HUES48 (cell line): ENCODE results near the gene LHPP.

Source experiments
- H3K27ac ChIP-seq: one replicate; pipeline ENCODE4 v1.7.0; 2013; ENCODE audit warnings: low read depth, low read length, inconsistent platforms
- H3K27me3 ChIP-seq: 2 replicates; pipeline ENCODE4 v1.6.1; 2013; ENCODE audit warnings: mild to moderate bottlenecking, low read length; ENCODE audit not compliant: control insufficient read depth, insufficient read depth
- H3K36me3 ChIP-seq: 2 replicates; pipeline ENCODE4 v1.6.1; 2013; ENCODE audit warnings: low read length; ENCODE audit not compliant: control insufficient read depth, insufficient read depth
- H3K4me1 ChIP-seq: 2 replicates; pipeline ENCODE4 v1.6.1; 2013; ENCODE audit warnings: mild to moderate bottlenecking, low read length; ENCODE audit not compliant: control insufficient read depth, insufficient read depth
- H3K4me3 ChIP-seq: 2 replicates; pipeline ENCODE4 v1.5.1; 2013; ENCODE audit warnings: mild to moderate bottlenecking, low read depth, low read length
- H3K9ac ChIP-seq: 2 replicates; pipeline ENCODE4 v1.6.1; 2013; ENCODE audit warnings: mild to moderate bottlenecking, low read depth, low read length, moderate library complexity
- H3K9me3 ChIP-seq: 2 replicates; pipeline ENCODE4 v1.6.1; 2013; ENCODE audit warnings: low read length; ENCODE audit not compliant: control insufficient read depth, insufficient read depth

LHPP gene

GRCh38 chr10:124652200-124652599 is 190.6 kb downstream of the LHPP start:
- Histone ChIP-seq H3K36me3 (no peaks in the 10 kb centered on the region), H3K4me1 (peaks cover 16% of the 10 kb centered on the region), H3K27ac (no peak overlapping the region), H3K27me3 (no peaks in the 10 kb centered on the region), H3K9ac (no peak overlapping the region), H3K9me3 (no peaks in the 10 kb centered on the region), H3K4me3 (no peak overlapping the region)

DNA sequence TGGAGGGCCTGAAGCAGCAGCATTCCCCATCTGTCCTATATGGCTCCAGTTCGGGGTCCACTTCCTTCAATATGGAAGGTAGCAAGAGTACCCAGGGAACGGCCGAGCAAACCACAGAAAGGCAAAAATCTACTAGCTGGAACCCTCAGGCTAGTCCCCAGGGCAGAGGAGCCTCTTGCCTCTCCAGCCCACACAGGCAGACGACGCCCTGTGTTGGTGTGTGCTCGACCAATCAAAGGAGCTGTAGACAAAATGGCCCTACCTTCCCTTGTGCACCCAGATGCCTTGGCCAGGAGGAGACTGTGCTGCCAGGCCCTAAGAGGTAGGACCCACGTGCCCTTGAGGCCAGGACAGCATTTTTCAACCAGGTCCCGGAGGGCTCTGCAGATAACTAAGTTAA is 191.1 kb downstream of the LHPP start:
- Histone ChIP-seq H3K27ac (no peak overlapping the region), H3K4me1 (peaks cover 16% of the 10 kb centered on the region), H3K4me3 (no peak overlapping the region), H3K9ac (no peak overlapping the region), H3K9me3 (no peaks in the 10 kb centered on the region), H3K27me3 (no peaks in the 10 kb centered on the region), H3K36me3 (no peaks in the 10 kb centered on the region)

GRCh38 chr10:124653311-124653710 is 191.7 kb downstream of the LHPP start:
- H3K36me3 ChIP-seq = no peaks in the 10 kb centered on the region
- no peaks in the 10 kb centered on the region for H3K27me3 ChIP-seq
- no peak overlapping the region for H3K27ac ChIP-seq
- H3K9me3 ChIP-seq = no peaks in the 10 kb centered on the region
- peaks cover 16% of the 10 kb centered on the region for H3K4me1 ChIP-seq
- H3K9ac ChIP-seq = no peak overlapping the region
- H3K4me3 ChIP-seq = no peak overlapping the region

DNA sequence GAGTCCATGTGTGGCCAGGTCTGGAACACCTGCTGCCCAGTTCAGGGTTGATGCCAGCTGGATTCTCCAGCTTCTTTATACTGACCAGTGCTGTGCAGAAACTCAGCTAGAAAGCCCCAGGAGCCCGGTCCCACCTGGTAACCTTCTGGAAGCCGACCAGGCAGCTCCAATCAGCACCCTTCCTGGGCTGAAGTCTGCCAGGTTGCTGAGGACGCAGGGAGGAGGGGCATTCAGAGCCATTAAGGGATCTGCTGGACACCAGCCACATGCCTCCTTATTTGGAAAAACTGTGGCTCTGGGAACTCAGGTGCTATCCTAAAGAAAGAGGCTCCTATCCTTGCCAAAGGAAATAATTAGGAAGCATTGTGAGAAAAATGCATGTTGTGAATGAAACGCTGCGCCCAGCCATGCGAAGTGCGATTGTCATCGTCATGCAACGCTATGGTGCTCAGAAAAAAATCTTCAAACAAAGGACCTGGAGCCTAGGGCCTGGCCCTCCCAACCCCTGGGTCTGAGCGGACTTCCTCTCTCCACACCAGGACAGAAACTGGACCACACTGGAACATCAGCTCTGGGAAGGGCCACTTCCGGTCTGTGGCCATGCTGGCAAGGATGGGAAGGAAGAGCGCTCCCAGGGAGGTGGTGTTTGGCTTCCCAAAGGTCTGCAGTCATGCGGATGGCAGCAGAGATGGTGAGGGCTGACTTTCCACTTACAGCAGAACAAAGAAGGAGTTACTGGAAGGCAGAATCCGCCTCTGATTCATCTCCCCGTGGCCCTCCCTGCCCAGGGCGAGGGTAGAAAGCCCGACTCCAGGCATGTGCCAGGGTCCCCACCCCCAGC is 192.4 kb downstream of the LHPP start:
- H3K36me3 ChIP-seq = no peaks in the 10 kb centered on the region
- no peaks in the 10 kb centered on the region for H3K9me3 ChIP-seq
- H3K9ac ChIP-seq = no peak overlapping the region
- H3K27me3 ChIP-seq = no peaks in the 10 kb centered on the region
- H3K4me1 ChIP-seq = peaks cover 16% of the 10 kb centered on the region
- no peak overlapping the region for H3K27ac ChIP-seq
- no peak overlapping the region for H3K4me3 ChIP-seq

DNA sequence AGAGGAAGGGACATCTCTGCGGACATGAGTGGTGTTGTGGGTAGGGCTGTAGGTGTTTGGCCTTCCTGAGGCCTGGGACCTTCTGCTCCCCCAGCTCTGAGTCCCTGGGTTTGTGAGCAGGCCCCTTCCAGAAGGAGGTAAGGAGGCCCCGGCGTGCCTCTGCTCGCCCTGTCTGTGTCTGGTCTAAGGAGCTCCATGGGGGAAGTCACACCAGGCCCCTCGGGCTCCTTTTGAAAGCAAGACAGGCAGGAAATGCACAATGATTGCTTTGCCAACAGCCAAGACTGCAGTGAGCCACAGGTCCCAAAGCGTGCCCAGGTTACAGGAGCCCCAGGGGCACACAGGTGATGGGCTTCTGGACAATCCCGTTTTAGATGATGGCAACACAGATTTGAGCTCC is 193.1 kb downstream of the LHPP start:
- Histone ChIP-seq H3K36me3 (no peaks in the 10 kb centered on the region), H3K4me1 (peaks cover 16% of the 10 kb centered on the region), H3K9ac (no peak overlapping the region), H3K9me3 (no peaks in the 10 kb centered on the region), H3K27ac (no peak overlapping the region), H3K4me3 (no peak overlapping the region), H3K27me3 (no peaks in the 10 kb centered on the region)

- Histone ChIP-seq H3K27ac (no peak overlapping the region), H3K36me3 (no peaks in the 10 kb centered on the region), H3K9me3 (no peaks in the 10 kb centered on the region), H3K4me3 (no peak overlapping the region), H3K9ac (no peak overlapping the region), H3K27me3 (no peaks in the 10 kb centered on the region), H3K4me1 (peaks cover 13% of the 10 kb centered on the region)
Measured at GRCh38 chr10:124655191-124656112, 193.8 kb downstream of the LHPP start.

DNA sequence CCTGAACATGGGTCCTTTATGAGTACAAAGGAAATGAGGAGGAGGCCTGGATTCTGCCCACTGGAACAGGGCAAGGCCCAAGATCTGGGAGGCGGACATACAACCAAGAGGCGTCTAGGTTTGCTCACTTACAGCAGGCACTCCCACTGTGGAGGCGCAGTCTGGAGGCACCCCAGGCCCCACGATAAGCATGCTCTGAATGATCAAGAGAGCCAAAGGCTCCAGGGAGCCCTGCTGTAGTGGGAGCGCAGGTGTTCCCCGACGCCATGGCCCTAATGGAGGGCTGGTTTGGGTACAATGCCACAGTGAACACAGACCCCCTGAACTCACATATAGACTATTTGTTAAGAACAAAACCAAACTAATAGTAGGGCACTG is 194.5 kb downstream of the LHPP start:
- Histone ChIP-seq H3K4me1 (peaks cover 6% of the 10 kb centered on the region), H3K9ac (no peak overlapping the region), H3K9me3 (no peaks in the 10 kb centered on the region), H3K4me3 (no peak overlapping the region), H3K27ac (no peak overlapping the region), H3K27me3 (no peaks in the 10 kb centered on the region), H3K36me3 (no peaks in the 10 kb centered on the region)

DNA sequence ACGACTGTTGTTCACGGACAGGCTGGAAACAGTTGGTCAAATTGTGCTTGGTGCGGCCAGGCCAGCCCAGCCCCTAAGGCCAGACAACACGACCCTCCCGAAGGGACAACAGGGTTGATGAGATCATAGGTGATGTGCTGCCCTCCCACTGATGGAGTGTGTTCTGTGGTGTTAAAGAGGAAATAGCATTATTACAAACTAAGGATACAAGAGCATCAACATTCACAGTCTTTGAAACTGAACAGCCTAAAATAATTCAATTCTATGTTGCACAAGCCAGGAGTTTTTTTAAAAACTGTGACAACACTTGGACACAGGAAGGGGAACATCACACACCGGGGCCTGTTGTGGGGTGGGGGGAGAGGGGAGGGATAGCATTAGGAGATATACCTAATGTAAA is 194.9 kb downstream of the LHPP start:
- H3K9me3 ChIP-seq = no peaks in the 10 kb centered on the region
- no peak overlapping the region for H3K4me3 ChIP-seq
- H3K27me3 ChIP-seq = no peaks in the 10 kb centered on the region
- no peaks in the 10 kb centered on the region for H3K36me3 ChIP-seq
- H3K4me1 ChIP-seq = peaks cover 2% of the 10 kb centered on the region; the same call in 1 of the 2 replicates
- no peak overlapping the region for H3K9ac ChIP-seq
- no peak overlapping the region for H3K27ac ChIP-seq

GRCh38 chr10:124657806-124658205 is 196.2 kb downstream of the LHPP start:
- no peak overlapping the region for H3K9ac ChIP-seq
- H3K4me1 ChIP-seq = no peaks in the 10 kb centered on the region
- no peaks in the 10 kb centered on the region for H3K27me3 ChIP-seq
- no peak overlapping the region for H3K4me3 ChIP-seq
- no peaks in the 10 kb centered on the region for H3K36me3 ChIP-seq
- H3K9me3 ChIP-seq = no peaks in the 10 kb centered on the region
- H3K27ac ChIP-seq = no peak overlapping the region

- no peaks in the 10 kb centered on the region for H3K36me3 ChIP-seq
- H3K9ac ChIP-seq = no peak overlapping the region
- no peaks in the 10 kb centered on the region for H3K4me1 ChIP-seq
- no peak overlapping the region for H3K27ac ChIP-seq
- no peak overlapping the region for H3K4me3 ChIP-seq
- no peaks in the 10 kb centered on the region for H3K9me3 ChIP-seq
- H3K27me3 ChIP-seq = no peaks in the 10 kb centered on the region
Measured at GRCh38 chr10:124658591-124659242, 197.1 kb downstream of the LHPP start.
